CD4-positive, alpha-beta T cell treated with Interleukin-4 for 1 hour (primary cell): ENCODE results near the gene TTLL1.

Experiments used
- DNase-seq, 2 donors: peaks; one replicate each; pipeline ENCODE4 v3.0.0-alpha.2; 2020 to 2022

TTLL1 gene

GRCh38 chr22:42990131-42990838 is 98.9 kb downstream of the TTLL1 start:
- no peak for DNase-seq
